ENCODE data around the gene CCDC171. TPM values are rescaled to one million over a fixed set of nuclear protein-coding genes. Genes with fewer than 3 reads are reported as not detected.

The CCDC171 gene
- total RNA-seq, 5 donors from 2014 or later (not counting 1 experiment from before 2014, with no cell fraction given): 0.79 to 1.7 (median 1.4) TPM

DNA sequence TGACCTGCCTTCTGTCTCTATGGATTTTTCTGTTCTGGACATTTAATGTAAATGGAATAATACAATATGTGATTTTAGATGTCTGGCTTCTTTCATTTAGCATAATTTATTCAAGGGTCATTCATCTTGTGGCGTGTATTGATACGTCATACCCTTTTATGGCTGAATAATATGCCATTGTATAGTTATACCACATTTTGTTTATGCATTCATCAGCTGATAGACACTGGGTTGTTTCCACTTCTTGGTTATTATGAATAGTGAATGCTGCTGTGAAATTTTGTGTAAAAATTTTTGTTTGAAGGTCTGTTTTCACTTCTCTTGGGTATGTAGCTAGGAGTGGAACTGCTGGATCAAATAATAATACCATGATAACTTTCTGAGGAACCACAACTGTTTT lies 298.9 kb downstream of the CCDC171 start:
- no peak for ATAC-seq (replicated peaks in 1 of 4)

DNA sequence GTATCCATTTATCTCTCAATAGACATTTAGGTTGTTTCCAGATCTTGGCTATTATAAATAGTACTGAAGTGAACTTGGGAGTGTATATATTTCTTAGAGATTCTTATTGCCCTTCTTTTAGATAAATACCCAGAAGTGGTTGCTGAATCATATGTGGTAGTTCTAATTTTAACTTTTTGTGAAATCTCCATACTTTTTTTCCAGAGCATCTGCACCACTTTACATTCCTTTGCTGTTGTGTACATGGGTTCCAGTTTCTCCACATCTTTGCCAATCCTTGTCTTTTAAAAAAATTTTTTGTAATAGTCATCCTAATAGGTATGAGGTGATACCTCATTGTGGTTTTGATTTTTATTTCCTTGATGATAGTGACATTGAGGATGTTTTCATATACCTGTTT lies 303.7 kb downstream of the CCDC171 start:
- Histone ChIP-seq H3K9me3 (no peaks in the 10 kb centered on the region), H3K4me1 (ENCODE audit: control insufficient read depth in 1 of 2, extremely low read depth in 1 of 2, insufficient read depth in 2 of 2, low read length in 2 of 2) (no peaks in the 10 kb centered on the region), H3K27ac (ENCODE audit: low read length) (no peak overlapping the region), H3K4me3 (ENCODE audit: control insufficient read depth in 1 of 2, extremely low read depth in 1 of 2, low read length in 1 of 2) (no peak overlapping the region), H3K27me3 (replicated peaks in 1 of 2; ENCODE audit: control insufficient read depth in 2 of 2, extremely low read depth in 1 of 2, insufficient read depth in 2 of 2, low read length in 1 of 2) (no peaks in the 10 kb centered on the region), H3K36me3 (ENCODE audit: control insufficient read depth in 2 of 2, extremely low read depth in 1 of 2, insufficient read depth in 1 of 2, low read length in 1 of 2) (no peaks in the 10 kb centered on the region)
- Mint-ChIP-seq H3K27ac (no peak overlapping the region), H3K36me3 (no peaks in the 10 kb centered on the region), H3K4me1 (no peaks in the 10 kb centered on the region), H3K27me3 (no peaks in the 10 kb centered on the region), H3K4me3 (no peak overlapping the region), H3K9me3 (no peaks in the 10 kb centered on the region)
- ATAC-seq (replicated peaks in 1 of 4) (no peak), DNase-seq (no peak)
- CTCF ChIA-PET: no interaction called here
- POLR2A ChIA-PET: no interaction called here

More for the DNA sequence above, 298.9 kb downstream of the CCDC171 start:
- Histone ChIP-seq H3K9me3 (no peaks in the 10 kb centered on the region), H3K36me3 (ENCODE audit: control insufficient read depth in 2 of 2, extremely low read depth in 1 of 2, insufficient read depth in 1 of 2, low read length in 1 of 2) (no peaks in the 10 kb centered on the region), H3K27me3 (replicated peaks in 1 of 2; ENCODE audit: control insufficient read depth in 2 of 2, extremely low read depth in 1 of 2, insufficient read depth in 2 of 2, low read length in 1 of 2) (no peaks in the 10 kb centered on the region), H3K4me3 (ENCODE audit: control insufficient read depth in 1 of 2, extremely low read depth in 1 of 2, low read length in 1 of 2) (no peak overlapping the region), H3K4me1 (ENCODE audit: control insufficient read depth in 1 of 2, extremely low read depth in 1 of 2, insufficient read depth in 2 of 2, low read length in 2 of 2) (no peaks in the 10 kb centered on the region), H3K27ac (ENCODE audit: low read length) (no peak overlapping the region)
- CTCF ChIA-PET: no interaction called here
- H3K27ac Mint-ChIP-seq: no peak overlapping the region
- H3K27me3 Mint-ChIP-seq: no peaks in the 10 kb centered on the region
- H3K36me3 Mint-ChIP-seq: no peaks in the 10 kb centered on the region
- H3K4me1 Mint-ChIP-seq: no peaks in the 10 kb centered on the region
- WGBS (ENCODE audit: insufficient coverage): no CpG with 5 or more reads among the region's 2 CpGs
- no peaks in the 10 kb centered on the region for H3K9me3 Mint-ChIP-seq
- POLR2A ChIA-PET: no interaction called here
- no peak for DNase-seq
- H3K4me3 Mint-ChIP-seq: no peak overlapping the region

GRCh38 chr9:15867334-15867733 lies 314.5 kb downstream of the CCDC171 start:
- H3K36me3 ChIP-seq (ENCODE audit: control insufficient read depth in 2 of 2, extremely low read depth in 1 of 2, insufficient read depth in 1 of 2, low read length in 1 of 2): no peaks in the 10 kb centered on the region
- no peak for DNase-seq
- Mint-ChIP-seq H3K4me1 (no peaks in the 10 kb centered on the region), H3K27me3 (no peaks in the 10 kb centered on the region), H3K4me3 (no peak overlapping the region), H3K27ac (no peak overlapping the region), H3K9me3 (no peaks in the 10 kb centered on the region), H3K36me3 (no peaks in the 10 kb centered on the region)
- H3K4me1 ChIP-seq (ENCODE audit: control insufficient read depth in 1 of 2, extremely low read depth in 1 of 2, insufficient read depth in 2 of 2, low read length in 2 of 2): no peaks in the 10 kb centered on the region
- ChIA-PET CTCF (interaction anchor here in 1 of 2 donors (0.7 kb wide), 1 partner anchor 332 kb away, joined by 3 read pairs; no protein-coding TSS in a partner anchor), POLR2A (no interaction called here)
- WGBS (ENCODE audit: insufficient coverage): 83% methylated on average over 1 of the region's 2 CpGs
- no peak overlapping the region for H3K27ac ChIP-seq (ENCODE audit: low read length)
- H3K9me3 ChIP-seq: no peaks in the 10 kb centered on the region
- no peaks in the 10 kb centered on the region for H3K27me3 ChIP-seq (replicated peaks in 1 of 2; ENCODE audit: control insufficient read depth in 2 of 2, extremely low read depth in 1 of 2, insufficient read depth in 2 of 2, low read length in 1 of 2)
- H3K4me3 ChIP-seq (ENCODE audit: control insufficient read depth in 1 of 2, extremely low read depth in 1 of 2, low read length in 1 of 2): no peak overlapping the region
- no peak for ATAC-seq (replicated peaks in 1 of 4)

- Histone ChIP-seq H3K27ac (ENCODE audit: low read length) (no peak overlapping the region), H3K36me3 (ENCODE audit: control insufficient read depth in 2 of 2, extremely low read depth in 1 of 2, insufficient read depth in 1 of 2, low read length in 1 of 2) (no peaks in the 10 kb centered on the region), H3K27me3 (replicated peaks in 1 of 2; ENCODE audit: control insufficient read depth in 2 of 2, extremely low read depth in 1 of 2, insufficient read depth in 2 of 2, low read length in 1 of 2) (no peaks in the 10 kb centered on the region), H3K4me1 (ENCODE audit: control insufficient read depth in 1 of 2, extremely low read depth in 1 of 2, insufficient read depth in 2 of 2, low read length in 2 of 2) (no peaks in the 10 kb centered on the region), H3K4me3 (ENCODE audit: control insufficient read depth in 1 of 2, extremely low read depth in 1 of 2, low read length in 1 of 2) (no peak overlapping the region), H3K9me3 (no peaks in the 10 kb centered on the region)
- Mint-ChIP-seq H3K4me1 (no peaks in the 10 kb centered on the region), H3K9me3 (no peaks in the 10 kb centered on the region), H3K4me3 (no peak overlapping the region), H3K27me3 (no peaks in the 10 kb centered on the region), H3K36me3 (no peaks in the 10 kb centered on the region), H3K27ac (no peak overlapping the region)
- ChIA-PET CTCF (interaction anchor here in 1 of 2 donors (0.6 to 0.7 kb wide), 2 partner anchors 331 to 1514 kb away, joined by 3 to 4 read pairs; no protein-coding TSS in a partner anchor), POLR2A (no interaction called here)
- DNase-seq: no peak
- no peak for ATAC-seq (replicated peaks in 1 of 4)
Observed at GRCh38 chr9:15867988-15868387, 315.1 kb downstream of the CCDC171 start.

DNA sequence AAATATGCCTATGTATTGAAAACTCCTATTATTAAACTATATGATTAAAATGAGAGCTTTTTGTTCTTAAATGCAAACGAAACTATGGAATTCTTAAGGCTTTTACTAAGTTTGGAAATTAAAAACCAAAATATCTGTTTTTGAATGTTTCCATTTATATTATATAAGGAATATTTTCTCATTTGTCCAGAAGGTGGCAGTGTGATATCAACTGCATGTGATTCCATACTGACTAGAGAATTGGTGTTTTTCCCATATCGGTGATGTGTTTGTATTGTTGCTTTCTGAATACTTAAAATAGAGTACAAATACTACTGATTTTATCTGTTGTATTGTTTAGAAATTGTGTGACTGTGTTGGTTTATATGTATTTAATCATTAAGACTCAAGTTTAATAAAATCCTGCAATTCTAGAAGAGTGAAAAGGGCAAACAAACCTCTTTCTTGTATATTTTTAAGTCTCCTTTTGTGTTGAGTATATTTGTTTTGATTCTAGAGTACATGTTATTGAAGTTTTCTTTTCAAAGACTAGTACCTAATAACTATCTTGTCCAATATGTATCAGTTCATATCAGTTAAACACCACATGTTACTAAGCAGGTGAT lies 320.8 kb downstream of the CCDC171 start:
- H3K27me3 ChIP-seq (replicated peaks in 1 of 2; ENCODE audit: control insufficient read depth in 2 of 2, extremely low read depth in 1 of 2, insufficient read depth in 2 of 2, low read length in 1 of 2): no peaks in the 10 kb centered on the region
- H3K27ac Mint-ChIP-seq: no peak overlapping the region
- no peak overlapping the region for H3K4me3 ChIP-seq (ENCODE audit: control insufficient read depth in 1 of 2, extremely low read depth in 1 of 2, low read length in 1 of 2)
- ChIA-PET POLR2A (interaction anchor here in 1 of 2 donors (0.6 kb wide), 1 partner anchor 1589 kb away, joined by 5 read pairs; no protein-coding TSS in a partner anchor), CTCF (interaction anchor here in 1 of 2 donors (0.6 kb wide), 2 partner anchors 121 to 1541 kb away, joined by 3 read pairs; no protein-coding TSS in a partner anchor)
- H3K27ac ChIP-seq (ENCODE audit: low read length): no peak overlapping the region
- no peak overlapping the region for H3K4me3 Mint-ChIP-seq
- no peaks in the 10 kb centered on the region for H3K36me3 ChIP-seq (ENCODE audit: control insufficient read depth in 2 of 2, extremely low read depth in 1 of 2, insufficient read depth in 1 of 2, low read length in 1 of 2)
- DNase-seq: peak in 1 of 35 experiments; percentile 42
- H3K9me3 Mint-ChIP-seq: no peaks in the 10 kb centered on the region
- WGBS (ENCODE audit: insufficient coverage): no CpG with 5 or more reads among the region's 2 CpGs
- no peaks in the 10 kb centered on the region for H3K4me1 Mint-ChIP-seq
- no peaks in the 10 kb centered on the region for H3K36me3 Mint-ChIP-seq
- ATAC-seq (replicated peaks in 1 of 4): no peak
- no peaks in the 10 kb centered on the region for H3K4me1 ChIP-seq (ENCODE audit: control insufficient read depth in 1 of 2, extremely low read depth in 1 of 2, insufficient read depth in 2 of 2, low read length in 2 of 2)
- H3K27me3 Mint-ChIP-seq: no peaks in the 10 kb centered on the region
- H3K9me3 ChIP-seq: no peaks in the 10 kb centered on the region

GRCh38 chr9:15882328-15882727 lies 329.5 kb downstream of the CCDC171 start:
- Mint-ChIP-seq H3K27me3 (no peaks in the 10 kb centered on the region), H3K27ac (no peak overlapping the region), H3K4me3 (no peak overlapping the region), H3K9me3 (peaks cover 0 to 6% (median 0%) of the 10 kb centered on the region in 3 donors), H3K36me3 (no peaks in the 10 kb centered on the region), H3K4me1 (no peaks in the 10 kb centered on the region)
- no CpG with 5 or more reads among the region's 4 CpGs for WGBS (ENCODE audit: insufficient coverage)
- CTCF ChIA-PET: interaction anchor here in 1 of 2 donors (1.1 kb wide), 1 partner anchor 10 kb away, joined by 3 read pairs; no protein-coding TSS in a partner anchor
- H3K36me3 ChIP-seq (ENCODE audit: control insufficient read depth in 2 of 2, extremely low read depth in 1 of 2, insufficient read depth in 1 of 2, low read length in 1 of 2): no peaks in the 10 kb centered on the region
- no peaks in the 10 kb centered on the region for H3K4me1 ChIP-seq (ENCODE audit: control insufficient read depth in 1 of 2, extremely low read depth in 1 of 2, insufficient read depth in 2 of 2, low read length in 2 of 2)
- DNase-seq (no peak), ATAC-seq (replicated peaks in 1 of 4) (no peak)
- no peak overlapping the region for H3K27ac ChIP-seq (ENCODE audit: low read length)
- no peaks in the 10 kb centered on the region for H3K9me3 ChIP-seq
- no peak overlapping the region for H3K4me3 ChIP-seq (ENCODE audit: control insufficient read depth in 1 of 2, extremely low read depth in 1 of 2, low read length in 1 of 2)
- no peaks in the 10 kb centered on the region for H3K27me3 ChIP-seq (replicated peaks in 1 of 2; ENCODE audit: control insufficient read depth in 2 of 2, extremely low read depth in 1 of 2, insufficient read depth in 2 of 2, low read length in 1 of 2)
- POLR2A ChIA-PET: no interaction called here

DNA sequence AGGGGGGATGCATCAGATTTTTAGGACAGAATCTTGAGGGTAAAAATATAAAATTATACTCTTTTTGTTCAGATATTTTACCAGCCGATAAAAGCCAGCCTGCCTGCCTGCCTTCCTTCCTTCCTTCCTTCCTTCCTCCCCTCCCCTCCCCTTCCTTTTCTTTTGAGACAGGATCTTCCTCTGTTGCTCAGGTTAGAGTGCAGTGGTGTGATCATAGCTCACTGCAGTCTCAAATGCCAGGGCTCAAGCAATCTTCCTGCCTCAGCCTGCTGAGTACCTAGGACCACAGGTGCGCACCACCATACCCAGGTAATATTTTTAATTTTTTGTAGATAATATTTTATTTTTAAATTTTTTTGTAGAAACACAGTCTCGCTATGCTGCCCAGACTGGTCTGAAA lies 330.0 kb downstream of the CCDC171 start:
- Mint-ChIP-seq H3K36me3 (no peaks in the 10 kb centered on the region), H3K9me3 (peaks cover 0 to 6% (median 0%) of the 10 kb centered on the region in 3 donors), H3K27ac (no peak overlapping the region), H3K4me3 (no peak overlapping the region), H3K27me3 (no peaks in the 10 kb centered on the region), H3K4me1 (no peaks in the 10 kb centered on the region)
- CTCF ChIA-PET: no interaction called here
- Histone ChIP-seq H3K9me3 (no peaks in the 10 kb centered on the region), H3K27me3 (replicated peaks in 1 of 2; ENCODE audit: control insufficient read depth in 2 of 2, extremely low read depth in 1 of 2, insufficient read depth in 2 of 2, low read length in 1 of 2) (no peaks in the 10 kb centered on the region), H3K36me3 (ENCODE audit: control insufficient read depth in 2 of 2, extremely low read depth in 1 of 2, insufficient read depth in 1 of 2, low read length in 1 of 2) (no peaks in the 10 kb centered on the region), H3K27ac (ENCODE audit: low read length) (no peak overlapping the region), H3K4me1 (ENCODE audit: control insufficient read depth in 1 of 2, extremely low read depth in 1 of 2, insufficient read depth in 2 of 2, low read length in 2 of 2) (no peaks in the 10 kb centered on the region), H3K4me3 (ENCODE audit: control insufficient read depth in 1 of 2, extremely low read depth in 1 of 2, low read length in 1 of 2) (no peak overlapping the region)
- POLR2A ChIA-PET: no interaction called here
- DNase-seq (no peak), ATAC-seq (replicated peaks in 1 of 4) (no peak)
- no CpG with 5 or more reads among the region's 3 CpGs for WGBS (ENCODE audit: insufficient coverage)
